ENCODE data around the gene SNTG2.

Gene SNTG2

GRCh38 chr2:1339388-1340140 lies 388.9 kb downstream of the SNTG2 start:
- peak overlapping the region in 1 of 3 experiments; percentile 17 for H3K27ac Mint-ChIP-seq
- H3K9me3 Mint-ChIP-seq, result peaks cover 4% of the 10 kb centered on the region
- peaks cover 3% of the 10 kb centered on the region for H3K27me3 Mint-ChIP-seq (ENCODE audit: low read depth)
- no peaks in the 10 kb centered on the region for H3K36me3 Mint-ChIP-seq (ENCODE audit: low read depth)
- no peak for TF ChIP-seq CTCF (IDR thresholded peaks at IDR 0.05; ENCODE audit: unreplicated experiment in 3 of 3)
- no peaks in the 10 kb centered on the region for H3K4me1 Mint-ChIP-seq
- no peak overlapping the region for H3K4me3 Mint-ChIP-seq

- H3K4me1 Mint-ChIP-seq, result no peaks in the 10 kb centered on the region
Observed at GRCh38 chr2:1340141-1340512, 389.5 kb downstream of the SNTG2 start.

GRCh38 chr2:1341404-1342120 lies 390.9 kb downstream of the SNTG2 start:
- H3K27me3 Mint-ChIP-seq (ENCODE audit: low read depth), result peaks cover 4% of the 10 kb centered on the region
- no peak overlapping the region for H3K4me3 Mint-ChIP-seq
- no peaks in the 10 kb centered on the region for H3K36me3 Mint-ChIP-seq (ENCODE audit: low read depth)
- peaks cover 4% of the 10 kb centered on the region for H3K9me3 Mint-ChIP-seq
- no peaks in the 10 kb centered on the region for H3K4me1 Mint-ChIP-seq
- peak overlapping the region in 2 of 3 experiments; percentile 24 to 81 for H3K27ac Mint-ChIP-seq
- no peak for TF ChIP-seq CTCF (IDR thresholded peaks at IDR 0.05; ENCODE audit: unreplicated experiment in 3 of 3)

More at GRCh38 chr2:1340141-1340512, 389.5 kb downstream of the SNTG2 start:
- Mint-ChIP-seq H3K27ac (peak overlapping the region in 1 of 3 experiments; percentile 17), H3K36me3 (ENCODE audit: low read depth) (no peaks in the 10 kb centered on the region), H3K4me3 (no peak overlapping the region), H3K9me3 (peaks cover 4% of the 10 kb centered on the region), H3K27me3 (ENCODE audit: low read depth) (peaks cover 3% of the 10 kb centered on the region)
- no peak for TF ChIP-seq CTCF (IDR thresholded peaks at IDR 0.05; ENCODE audit: unreplicated experiment in 3 of 3)

GRCh38 chr2:1348789-1349188 lies 398.1 kb downstream of the SNTG2 start:
- Mint-ChIP-seq H3K27ac (no peak overlapping the region), H3K36me3 (ENCODE audit: low read depth) (peaks cover 4% of the 10 kb centered on the region), H3K4me3 (no peak overlapping the region), H3K4me1 (no peaks in the 10 kb centered on the region), H3K27me3 (ENCODE audit: low read depth) (peaks cover 4% of the 10 kb centered on the region), H3K9me3 (peaks cover 4% of the 10 kb centered on the region)
- no peak for TF ChIP-seq CTCF (IDR thresholded peaks at IDR 0.05; ENCODE audit: unreplicated experiment in 3 of 3)

- H3K27ac Mint-ChIP-seq, result no peak overlapping the region
- H3K36me3 Mint-ChIP-seq (ENCODE audit: low read depth), result peaks cover 4% of the 10 kb centered on the region
Observed at GRCh38 chr2:1350111-1350510, 399.5 kb downstream of the SNTG2 start.

More at GRCh38 chr2:1350111-1350510, 399.5 kb downstream of the SNTG2 start:
- Mint-ChIP-seq H3K4me3 (no peak overlapping the region), H3K27me3 (ENCODE audit: low read depth) (peaks cover 4% of the 10 kb centered on the region), H3K4me1 (no peaks in the 10 kb centered on the region), H3K9me3 (peaks cover 4% of the 10 kb centered on the region)
- no peak for TF ChIP-seq CTCF (IDR thresholded peaks at IDR 0.05; ENCODE audit: unreplicated experiment in 3 of 3)

All from nephron (organoid).